Measurements from ENCODE around the gene DNMBP. TPM values are rescaled to one million over a fixed set of nuclear protein-coding genes. Genes with fewer than 3 reads are reported as not detected.
"Not testable (repeated sequence)": the region's sequence is repeated elsewhere in the genome, so short reads cannot be mapped to it uniquely, and the experiment has no call there.

DNMBP gene
- total RNA-seq, 1 donor from 2014 or later: 1.4 TPM

- intact Hi-C loops (cut with micrococcal nuclease): loop anchor here (1.0 to 2.0 kb wide), 2 partner anchors 23 to 139 kb away; partner anchors contain the start of gene DNMBP
- DNase-seq (ENCODE audit: low spot score): peak; percentile 8
- H3K36me3 Mint-ChIP-seq (ENCODE audit: low read depth): peaks cover 3% of the 10 kb centered on the region
- H3K4me1 Mint-ChIP-seq (ENCODE audit: low read depth): peaks cover 6% of the 10 kb centered on the region
- peaks cover 56% of the 10 kb centered on the region for H3K27me3 Mint-ChIP-seq (ENCODE audit: insufficient read depth)
- peak overlapping the region; percentile 18 for H3K27ac Mint-ChIP-seq
- peak overlapping the region; percentile 25 for H3K4me3 Mint-ChIP-seq
- peaks cover 19% of the 10 kb centered on the region for H3K9me3 Mint-ChIP-seq
Measured at GRCh38 chr10:99870123-99870730, 139.5 kb downstream of the DNMBP start.

- intact Hi-C loops (cut with micrococcal nuclease): loop anchor here (1.0 to 2.0 kb wide), 2 partner anchors 23 to 140 kb away; partner anchors contain the start of gene DNMBP
- H3K9me3 Mint-ChIP-seq: peaks cover 19% of the 10 kb centered on the region
Measured at GRCh38 chr10:99869581-99870122, 140.1 kb downstream of the DNMBP start.

GRCh38 chr10:99867250-99867649 is 142.5 kb downstream of the DNMBP start:
- H3K27ac Mint-ChIP-seq; intact Hi-C loops (cut with micrococcal nuclease); H3K36me3 Mint-ChIP-seq (ENCODE audit: low read depth); DNase-seq (ENCODE audit: low spot score); H3K4me3 Mint-ChIP-seq; H3K4me1 Mint-ChIP-seq (ENCODE audit: low read depth): not testable (repeated sequence)
- Mint-ChIP-seq H3K9me3 (peaks cover 19% of the 10 kb centered on the region), H3K27me3 (ENCODE audit: insufficient read depth) (peaks cover 59% of the 10 kb centered on the region)

More at GRCh38 chr10:99869581-99870122, 140.1 kb downstream of the DNMBP start:
- H3K27ac Mint-ChIP-seq: no peak overlapping the region
- peaks cover 59% of the 10 kb centered on the region for H3K27me3 Mint-ChIP-seq (ENCODE audit: insufficient read depth)
- H3K4me3 Mint-ChIP-seq: no peak overlapping the region
- H3K4me1 Mint-ChIP-seq (ENCODE audit: low read depth): peaks cover 6% of the 10 kb centered on the region
- H3K36me3 Mint-ChIP-seq (ENCODE audit: low read depth): peaks cover 3% of the 10 kb centered on the region
- no peak for DNase-seq (ENCODE audit: low spot score)

- H3K4me1 Mint-ChIP-seq (ENCODE audit: low read depth); H3K27ac Mint-ChIP-seq; intact Hi-C loops (cut with micrococcal nuclease); H3K4me3 Mint-ChIP-seq; H3K36me3 Mint-ChIP-seq (ENCODE audit: low read depth); DNase-seq (ENCODE audit: low spot score): not testable (repeated sequence)
- Mint-ChIP-seq H3K9me3 (peaks cover 19% of the 10 kb centered on the region), H3K27me3 (ENCODE audit: insufficient read depth) (peaks cover 52% of the 10 kb centered on the region)
Measured at GRCh38 chr10:99863535-99864240, 146.1 kb downstream of the DNMBP start.

GRCh38 chr10:99860466-99860865 is 149.3 kb downstream of the DNMBP start:
- DNase-seq (ENCODE audit: low spot score): no peak
- Mint-ChIP-seq H3K27ac (no peak overlapping the region), H3K36me3 (ENCODE audit: low read depth) (no peaks in the 10 kb centered on the region), H3K4me3 (no peak overlapping the region), H3K4me1 (ENCODE audit: low read depth) (no peaks in the 10 kb centered on the region), H3K27me3 (ENCODE audit: insufficient read depth) (peaks cover 31% of the 10 kb centered on the region), H3K9me3 (no peaks in the 10 kb centered on the region)
- intact Hi-C loops (cut with micrococcal nuclease): no loop called here

- Mint-ChIP-seq H3K9me3 (no peaks in the 10 kb centered on the region), H3K4me3 (no peak overlapping the region), H3K27ac (no peak overlapping the region), H3K4me1 (ENCODE audit: low read depth) (no peaks in the 10 kb centered on the region), H3K36me3 (ENCODE audit: low read depth) (no peaks in the 10 kb centered on the region), H3K27me3 (ENCODE audit: insufficient read depth) (peaks cover 24% of the 10 kb centered on the region)
- intact Hi-C loops (cut with micrococcal nuclease): no loop called here
- DNase-seq (ENCODE audit: low spot score): no peak
Measured at GRCh38 chr10:99859585-99859984, 150.2 kb downstream of the DNMBP start.

GRCh38 chr10:99858849-99859248 is 150.9 kb downstream of the DNMBP start:
- no peak for DNase-seq (ENCODE audit: low spot score)
- H3K27me3 Mint-ChIP-seq (ENCODE audit: insufficient read depth): peaks cover 17% of the 10 kb centered on the region
- H3K4me1 Mint-ChIP-seq (ENCODE audit: low read depth): no peaks in the 10 kb centered on the region
- intact Hi-C loops (cut with micrococcal nuclease): no loop called here
- H3K9me3 Mint-ChIP-seq: no peaks in the 10 kb centered on the region
- H3K27ac Mint-ChIP-seq: no peak overlapping the region
- H3K36me3 Mint-ChIP-seq (ENCODE audit: low read depth): no peaks in the 10 kb centered on the region
- H3K4me3 Mint-ChIP-seq: no peak overlapping the region

- no peaks in the 10 kb centered on the region for H3K9me3 Mint-ChIP-seq
- intact Hi-C loops (cut with micrococcal nuclease): no loop called here
- H3K36me3 Mint-ChIP-seq (ENCODE audit: low read depth): no peaks in the 10 kb centered on the region
- peaks cover 9% of the 10 kb centered on the region for H3K27me3 Mint-ChIP-seq (ENCODE audit: insufficient read depth)
- no peak overlapping the region for H3K27ac Mint-ChIP-seq
- DNase-seq (ENCODE audit: low spot score): no peak
- H3K4me1 Mint-ChIP-seq (ENCODE audit: low read depth): no peaks in the 10 kb centered on the region
- no peak overlapping the region for H3K4me3 Mint-ChIP-seq
Measured at GRCh38 chr10:99855479-99856071, 154.2 kb downstream of the DNMBP start.

GRCh38 chr10:99854860-99855259 is 154.9 kb downstream of the DNMBP start:
- DNase-seq (ENCODE audit: low spot score): no peak
- no peaks in the 10 kb centered on the region for H3K36me3 Mint-ChIP-seq (ENCODE audit: low read depth)
- H3K9me3 Mint-ChIP-seq: no peaks in the 10 kb centered on the region
- no peak overlapping the region for H3K27ac Mint-ChIP-seq
- H3K4me3 Mint-ChIP-seq: no peak overlapping the region
- H3K4me1 Mint-ChIP-seq (ENCODE audit: low read depth): no peaks in the 10 kb centered on the region
- peaks cover 9% of the 10 kb centered on the region for H3K27me3 Mint-ChIP-seq (ENCODE audit: insufficient read depth)
- intact Hi-C loops (cut with micrococcal nuclease): no loop called here

GRCh38 chr10:99853655-99854054 is 156.1 kb downstream of the DNMBP start:
- DNase-seq (ENCODE audit: low spot score): no peak
- Mint-ChIP-seq H3K36me3 (ENCODE audit: low read depth) (no peaks in the 10 kb centered on the region), H3K4me1 (ENCODE audit: low read depth) (no peaks in the 10 kb centered on the region), H3K4me3 (no peak overlapping the region), H3K9me3 (no peaks in the 10 kb centered on the region), H3K27me3 (ENCODE audit: insufficient read depth) (peaks cover 4% of the 10 kb centered on the region), H3K27ac (no peak overlapping the region)
- intact Hi-C loops (cut with micrococcal nuclease): no loop called here

GRCh38 chr10:99852481-99853213 is 157.1 kb downstream of the DNMBP start:
- Mint-ChIP-seq H3K9me3 (no peaks in the 10 kb centered on the region), H3K27me3 (ENCODE audit: insufficient read depth) (no peaks in the 10 kb centered on the region)
- no peak for DNase-seq (ENCODE audit: low spot score)

GRCh38 chr10:99851825-99852224 is 157.9 kb downstream of the DNMBP start:
- Mint-ChIP-seq H3K27ac (no peak overlapping the region), H3K9me3 (no peaks in the 10 kb centered on the region), H3K36me3 (ENCODE audit: low read depth) (no peaks in the 10 kb centered on the region), H3K4me3 (no peak overlapping the region), H3K4me1 (ENCODE audit: low read depth) (no peaks in the 10 kb centered on the region), H3K27me3 (ENCODE audit: insufficient read depth) (no peaks in the 10 kb centered on the region)
- no peak for DNase-seq (ENCODE audit: low spot score)
- intact Hi-C loops (cut with micrococcal nuclease): no loop called here

More at GRCh38 chr10:99852481-99853213, 157.1 kb downstream of the DNMBP start:
- Mint-ChIP-seq H3K27ac (no peak overlapping the region), H3K4me1 (ENCODE audit: low read depth) (no peaks in the 10 kb centered on the region), H3K4me3 (no peak overlapping the region), H3K36me3 (ENCODE audit: low read depth) (no peaks in the 10 kb centered on the region)
- intact Hi-C loops (cut with micrococcal nuclease): no loop called here
